CD4-positive, alpha-beta T cell (primary cell): ENCODE data around the gene GPR17. TPM values are rescaled to one million over a fixed set of nuclear protein-coding genes. Genes with fewer than 3 reads are reported as not detected.

Source experiments
- ATAC-seq: fragments of 200-7000 bp; cut with Tn5 transposase; one replicate; pipeline ENCODE4 v1.10.0; 2022; ENCODE audit warnings: mild to moderate bottlenecking; ENCODE audit not compliant: poor library complexity
- CTCF ChIA-PET: fragments of 350-600 bp; sonication (Branson Sonifier 250); formaldehyde crosslinking; loops from one replicate; lab custom pipeline; 2021; ENCODE audit warnings: antibody characterized with exemption, inconsistent platforms; lab: Charles Lee
- POLR2A ChIA-PET: fragments of 350-600 bp; sonication (Branson Sonifier 250); formaldehyde crosslinking; loops from one replicate; lab custom pipeline; 2021; ENCODE audit warnings: antibody characterized with exemption, inconsistent platforms; lab: Charles Lee
- DNase-seq, 14 experiments: peaks; one replicate each; pipeline ENCODE4 v3.0.0-alpha.2; 2013 to 2020; ENCODE audit warnings: mixed read lengths in 2 of 14
- H3K27ac ChIP-seq, 2 donors: one replicate each; pipeline versions ENCODE4 v1.5.1 to v1.7.0; 2013; ENCODE audit warnings: low read length in 2 of 2, low read depth in 1 of 2, mild to moderate bottlenecking in 1 of 2
- H3K27me3 ChIP-seq, 2 experiments: 1 replicate in 1 of 2; 2 replicates in 1 of 2; pipeline versions ENCODE4 v1.6.1 to v1.7.0; 2013; ENCODE audit warnings: low read length in 2 of 2, control low read depth in 1 of 2, mild to moderate bottlenecking in 1 of 2, moderate library complexity in 1 of 2; ENCODE audit not compliant: insufficient read depth in 2 of 2, control insufficient read depth in 1 of 2
- H3K36me3 ChIP-seq: one replicate; pipeline ENCODE4 v1.6.1; 2013; ENCODE audit warnings: low read length, control low read depth; ENCODE audit not compliant: insufficient read depth
- H3K4me1 ChIP-seq: one replicate; pipeline ENCODE4 v1.6.1; 2013; ENCODE audit warnings: low read length, control low read depth; ENCODE audit not compliant: insufficient read depth
- H3K4me3 ChIP-seq: one replicate; pipeline ENCODE4 v1.5.1; 2013; ENCODE audit warnings: mild to moderate bottlenecking, low read length, moderate library complexity
- H3K9me3 ChIP-seq, 2 experiments: 1 replicate in 1 of 2; 2 replicates in 1 of 2; pipeline versions ENCODE4 v1.6.1 to v1.7.0; 2013; ENCODE audit warnings: low read length in 2 of 2, mild to moderate bottlenecking in 2 of 2, control low read depth in 1 of 2, moderate library complexity in 1 of 2; ENCODE audit not compliant: control insufficient read depth in 1 of 2, insufficient read depth in 1 of 2
- H3K27ac Mint-ChIP-seq: one replicate; pipeline ENCODE4 v1.8.0; 2020; ENCODE audit warnings: mixed read lengths
- H3K27me3 Mint-ChIP-seq: one replicate; pipeline ENCODE4 v1.8.0; 2021; ENCODE audit warnings: mixed read lengths
- H3K36me3 Mint-ChIP-seq: one replicate; pipeline ENCODE4 v1.8.0; 2021; ENCODE audit warnings: low read depth, mixed read lengths
- H3K4me1 Mint-ChIP-seq: one replicate; pipeline ENCODE4 v1.8.0; 2021; ENCODE audit warnings: low read depth, mixed read lengths
- H3K4me3 Mint-ChIP-seq: one replicate; pipeline ENCODE4 v1.8.0; 2020; ENCODE audit warnings: mild to moderate bottlenecking, mixed read lengths
- H3K9me3 Mint-ChIP-seq: one replicate; pipeline ENCODE4 v1.8.0; 2020; ENCODE audit warnings: mixed read lengths
- CTCF ChIP-seq: fragments of 200-600 bp; IDR thresholded peaks from one replicate; pipeline ENCODE4 v1.8.0; 2022; ENCODE audit warnings: antibody characterized with exemption, mild to moderate bottlenecking
- intact Hi-C, 2 experiments: fragments of 100-400 bp; cut with DNase I in 1 of 2; cut with micrococcal nuclease in 1 of 2; formaldehyde crosslinking; loops; one replicate each; pipeline versions ENCODE4 v1.15.1 to v1.9.0; 2023 to 2025; cut with DNase I, micrococcal nuclease
- total RNA-seq, 174 experiments: library from RNA in 2 of 174; stranded (reverse) in 2 of 174; gene quantifications; one replicate each; pipeline ENCODE4 v1.2.3 and lab custom pipeline; 2021 to 2026

GPR17 gene
- total RNA-seq, 2 experiments from 2014 or later: not detected

DNA sequence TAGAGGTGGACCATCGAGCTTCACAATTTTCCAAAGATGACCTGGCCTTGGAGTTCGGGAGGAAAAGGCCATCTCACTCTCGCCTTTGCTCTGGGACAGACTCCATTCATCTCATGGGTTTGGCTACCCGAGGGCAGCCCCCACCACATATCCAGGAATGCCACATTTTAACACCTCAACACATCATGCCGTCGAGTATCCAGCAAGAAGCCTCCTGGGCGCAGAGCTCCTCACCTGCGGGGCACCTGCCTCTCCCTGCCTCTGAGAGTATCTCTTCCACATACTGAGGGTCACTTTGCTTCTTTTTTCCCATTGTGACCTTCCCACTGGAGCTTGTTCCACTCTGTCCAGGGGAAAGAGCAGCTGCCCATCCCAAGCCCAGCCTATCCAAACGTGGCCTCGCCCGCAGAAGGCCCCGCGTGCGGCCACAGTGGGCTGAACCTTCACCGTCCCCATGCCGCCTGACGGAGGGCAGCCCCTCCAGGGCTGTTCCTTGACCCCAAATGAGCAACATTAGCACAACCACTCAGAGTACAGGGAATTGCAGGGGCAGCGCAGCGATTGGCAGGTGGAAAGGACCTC is 34.8 kb downstream of the GPR17 start:
- Histone ChIP-seq H3K27me3 (peaks cover 10 to 11% of the 10 kb centered on the region in 2 experiments), H3K4me1 (peaks cover 4% of the 10 kb centered on the region), H3K36me3 (no peaks in the 10 kb centered on the region), H3K4me3 (no peak overlapping the region), H3K9me3 (no peaks in the 10 kb centered on the region), H3K27ac (no peak overlapping the region)
- ATAC-seq (no peak), DNase-seq (peak in 1 of 14 experiments; percentile 2)
- Mint-ChIP-seq H3K4me1 (peaks cover 7% of the 10 kb centered on the region), H3K27me3 (peaks cover 32% of the 10 kb centered on the region), H3K4me3 (no peak overlapping the region), H3K27ac (no peak overlapping the region), H3K9me3 (no peaks in the 10 kb centered on the region), H3K36me3 (no peaks in the 10 kb centered on the region)
- POLR2A ChIA-PET: interaction anchor here (1.2 kb wide), 1 partner anchor 21 kb away, joined by 3 read pairs; the partner anchor contains the start of gene SFT2D3
- no peak for TF ChIP-seq CTCF
- intact Hi-C loops: no loop called here
- CTCF ChIA-PET: no interaction called here

- Mint-ChIP-seq H3K27me3 (peaks cover 27% of the 10 kb centered on the region), H3K27ac (no peak overlapping the region), H3K4me3 (no peak overlapping the region), H3K9me3 (no peaks in the 10 kb centered on the region), H3K36me3 (no peaks in the 10 kb centered on the region), H3K4me1 (peaks cover 4% of the 10 kb centered on the region)
- peaks cover 4 to 5% of the 10 kb centered on the region in 2 experiments for H3K27me3 ChIP-seq
- DNase-seq: peak in 1 of 14 experiments; percentile 11
- H3K27ac ChIP-seq: no peak overlapping the region
- peaks cover 4% of the 10 kb centered on the region for H3K4me1 ChIP-seq
- ChIA-PET CTCF (no interaction called here), POLR2A (no interaction called here)
- H3K36me3 ChIP-seq: no peaks in the 10 kb centered on the region
- TF ChIP-seq CTCF: no peak
- H3K9me3 ChIP-seq: no peaks in the 10 kb centered on the region
- peak; percentile 37 for ATAC-seq
- intact Hi-C loops: no loop called here
- no peak overlapping the region for H3K4me3 ChIP-seq
Observed at GRCh38 chr2:127681288-127681804, 35.4 kb downstream of the GPR17 start.

DNA sequence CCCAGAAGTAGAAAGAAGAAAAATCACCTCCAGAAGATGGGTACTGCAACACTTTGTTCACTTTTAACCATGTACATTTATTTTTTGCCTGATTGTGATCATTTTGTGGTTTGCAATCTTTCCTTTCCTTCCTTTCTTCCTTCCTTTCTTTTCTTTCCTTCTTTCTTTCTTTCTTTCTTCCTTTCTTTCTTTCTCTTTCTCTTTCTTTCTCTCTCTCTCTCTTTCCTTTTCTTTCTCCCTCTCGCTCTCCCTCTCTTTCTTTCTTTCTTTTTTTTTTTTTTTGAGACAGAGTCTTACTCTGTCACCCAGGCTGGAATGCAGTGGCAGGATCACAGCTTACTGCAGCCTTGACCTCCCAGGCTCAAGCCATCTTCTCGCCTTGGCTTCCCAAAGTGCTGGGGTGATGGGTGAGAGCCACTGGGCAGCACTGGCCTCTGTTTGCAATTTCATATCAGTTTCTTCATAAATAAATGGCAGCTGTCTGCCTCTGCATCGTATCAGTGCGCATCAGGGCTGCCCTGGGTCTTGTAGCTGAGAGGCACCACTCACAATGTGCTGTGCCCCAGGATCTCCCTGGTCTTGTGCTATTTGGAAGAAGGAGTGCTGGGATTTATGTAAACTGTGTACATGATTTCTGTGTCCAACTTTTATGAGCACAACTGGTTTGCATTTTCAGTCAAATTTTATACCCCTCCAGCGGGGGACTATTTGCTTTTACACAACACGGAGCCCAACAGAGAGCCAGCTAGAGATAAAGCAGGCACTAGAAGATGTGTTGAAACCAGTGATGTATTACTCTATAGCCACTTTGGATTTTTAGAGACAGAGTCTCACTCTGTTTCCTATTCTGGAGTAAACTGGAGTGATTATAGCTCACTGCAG is 36.3 kb downstream of the GPR17 start:
- no peak for DNase-seq
- ChIA-PET POLR2A (interaction anchor here (0.8 kb wide), 1 partner anchor 20 kb away, joined by 3 read pairs; no protein-coding TSS in a partner anchor), CTCF (no interaction called here)
- Histone ChIP-seq H3K36me3 (no peaks in the 10 kb centered on the region), H3K4me3 (no peak overlapping the region), H3K4me1 (peaks cover 4% of the 10 kb centered on the region), H3K9me3 (no peaks in the 10 kb centered on the region), H3K27me3 (no peaks in the 10 kb centered on the region), H3K27ac (no peak overlapping the region)
- Mint-ChIP-seq H3K4me3 (no peak overlapping the region), H3K36me3 (no peaks in the 10 kb centered on the region), H3K27ac (no peak overlapping the region), H3K27me3 (peaks cover 23% of the 10 kb centered on the region), H3K4me1 (no peaks in the 10 kb centered on the region), H3K9me3 (no peaks in the 10 kb centered on the region)
- no peak for TF ChIP-seq CTCF
- no peak for ATAC-seq
- intact Hi-C loops: no loop called here
